ENCODE data around the gene VSTM1.
A peak's percentile ranks its signal among the peaks of the same experiment; 100 is the strongest.

The VSTM1 gene

GRCh38 chr19:54011507-54012211, 52.0 kb downstream of the VSTM1 start:
- DNase-seq (ENCODE audit: low spot score), result no peak

DNA sequence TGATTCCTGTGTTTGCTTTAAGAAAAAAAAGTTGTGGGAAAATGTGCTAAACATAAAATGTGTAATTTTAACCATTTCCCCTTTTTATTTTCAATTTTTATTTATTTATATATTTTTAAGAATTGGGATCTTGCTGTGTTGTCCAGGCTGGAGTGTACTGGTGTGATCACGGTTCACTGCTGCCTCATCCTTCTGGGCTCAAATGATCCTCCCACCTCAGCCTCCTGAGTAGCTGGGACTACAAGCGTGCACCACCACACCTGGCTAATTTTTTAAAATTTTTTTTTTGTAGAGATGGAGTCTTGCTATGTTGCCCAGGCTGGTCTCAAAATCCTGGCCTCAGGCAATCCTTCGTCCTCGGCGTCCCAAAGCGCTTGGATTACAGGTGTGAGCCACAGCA, 53.2 kb downstream of the VSTM1 start:
- DNase-seq (ENCODE audit: low spot score), result no peak

DNA sequence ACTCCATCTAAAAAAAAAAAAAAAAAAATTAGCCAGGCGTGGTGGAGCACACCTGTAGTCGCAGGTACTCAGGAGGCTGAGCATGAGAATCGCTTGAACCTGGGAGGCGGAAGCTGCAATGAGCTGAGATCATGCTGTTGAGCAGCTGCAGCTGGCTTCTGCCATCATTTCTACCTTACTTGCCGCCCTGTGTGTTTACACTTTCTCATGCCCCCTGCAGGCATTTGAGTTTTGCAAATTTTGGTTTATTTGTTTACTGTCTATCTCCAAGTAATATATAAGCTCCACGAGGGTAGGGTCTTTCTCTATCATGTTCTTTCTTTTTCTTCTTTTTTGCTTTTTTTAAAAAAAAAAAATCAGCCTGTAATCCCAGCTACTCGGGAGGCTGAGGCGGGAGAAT, 54.3 kb downstream of the VSTM1 start:
- no peak for DNase-seq (ENCODE audit: low spot score)

DNA sequence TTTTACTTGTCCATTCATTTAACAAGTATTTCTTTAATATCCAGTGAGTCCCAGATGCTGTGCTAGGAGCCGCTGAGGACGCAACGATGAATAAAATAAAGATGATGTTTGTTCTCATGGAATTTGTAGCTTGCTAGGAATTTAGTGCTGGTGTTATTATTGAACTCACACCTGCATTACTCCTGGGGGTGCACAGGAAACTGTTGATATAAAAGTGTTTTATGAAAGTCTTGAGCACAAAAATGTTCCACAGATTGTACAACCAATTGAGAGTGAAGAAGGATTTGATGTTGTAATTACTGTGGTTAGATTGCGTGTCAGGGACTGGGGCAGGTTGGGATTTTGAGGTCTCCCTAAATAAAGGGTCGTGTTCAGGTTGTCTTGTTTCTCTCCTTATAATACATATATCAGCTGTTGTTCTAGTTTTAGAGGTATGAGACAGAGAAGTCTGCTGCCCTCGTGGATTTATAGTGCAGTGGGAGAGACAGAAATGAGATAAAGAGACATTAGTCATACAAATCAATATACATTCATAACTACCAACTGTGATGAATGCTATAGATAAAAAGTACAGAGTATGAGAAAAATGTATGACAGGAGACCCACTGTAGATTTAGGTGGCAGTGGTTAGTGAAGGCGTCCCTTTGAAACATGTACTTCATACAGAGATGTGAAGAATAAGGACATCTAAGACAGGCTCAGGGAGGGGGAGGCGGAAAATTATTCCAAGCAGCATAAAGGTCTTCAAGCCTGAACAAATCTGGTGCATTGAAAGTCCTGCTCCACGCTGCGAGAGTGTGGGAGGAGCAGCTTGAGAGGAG, 61.0 kb downstream of the VSTM1 start:
- no peak for DNase-seq (ENCODE audit: low spot score)

- DNase-seq (ENCODE audit: low spot score), result no peak
Measured at GRCh38 chr19:54001496-54001895, 62.2 kb downstream of the VSTM1 start.

DNA sequence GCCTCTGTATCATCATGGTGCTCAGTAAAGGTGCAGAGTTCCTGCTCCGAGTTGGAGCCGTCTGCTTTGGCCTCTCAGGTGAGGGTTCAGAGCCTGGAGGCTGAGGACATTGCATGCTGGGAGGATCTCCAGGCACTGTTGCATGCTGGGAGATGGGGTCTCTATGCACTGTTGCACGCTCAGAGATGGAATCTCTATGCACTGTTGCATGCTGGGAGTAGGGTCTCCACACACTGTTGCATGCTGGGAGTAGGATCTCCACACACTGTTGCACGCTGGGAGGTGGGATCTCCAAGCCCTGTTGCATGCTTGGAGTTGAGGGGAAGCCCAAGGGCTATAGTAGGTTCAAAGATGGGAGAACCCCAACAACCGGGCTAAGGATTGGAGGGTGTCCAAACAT, 64.0 kb downstream of the VSTM1 start:
- DNase-seq (ENCODE audit: low spot score), result no peak

- no peak for DNase-seq (ENCODE audit: low spot score)
Measured at GRCh38 chr19:53998223-53998622, 65.5 kb downstream of the VSTM1 start.

GRCh38 chr19:53994811-53995210, 68.9 kb downstream of the VSTM1 start:
- no peak for DNase-seq (ENCODE audit: low spot score)

GRCh38 chr19:53993448-53993847, 70.2 kb downstream of the VSTM1 start:
- DNase-seq (ENCODE audit: low spot score), result no peak

- DNase-seq (ENCODE audit: low spot score), result no peak
Measured at GRCh38 chr19:53992815-53993214, 70.9 kb downstream of the VSTM1 start.

DNA sequence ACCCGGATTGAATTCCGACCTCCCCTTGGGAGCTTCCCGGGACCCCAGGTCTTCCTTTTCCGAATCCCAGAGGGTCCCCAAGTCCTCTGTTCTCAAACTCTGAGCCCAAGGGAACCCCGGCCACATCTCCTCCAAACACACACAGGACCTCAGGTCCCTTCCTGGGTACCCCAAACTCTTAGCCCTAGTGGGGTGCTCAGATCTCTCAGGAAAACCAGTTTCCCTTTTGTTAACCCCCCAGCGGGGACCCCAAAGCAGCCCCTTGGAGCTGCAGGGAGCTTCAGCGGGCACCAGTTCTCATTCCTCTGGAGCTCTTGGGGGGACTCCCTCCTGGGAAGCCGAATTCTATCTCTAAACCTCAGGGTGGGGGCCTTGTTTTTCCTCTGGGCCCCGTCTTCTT, 71.5 kb downstream of the VSTM1 start:
- no peak for DNase-seq (ENCODE audit: low spot score)

DNA sequence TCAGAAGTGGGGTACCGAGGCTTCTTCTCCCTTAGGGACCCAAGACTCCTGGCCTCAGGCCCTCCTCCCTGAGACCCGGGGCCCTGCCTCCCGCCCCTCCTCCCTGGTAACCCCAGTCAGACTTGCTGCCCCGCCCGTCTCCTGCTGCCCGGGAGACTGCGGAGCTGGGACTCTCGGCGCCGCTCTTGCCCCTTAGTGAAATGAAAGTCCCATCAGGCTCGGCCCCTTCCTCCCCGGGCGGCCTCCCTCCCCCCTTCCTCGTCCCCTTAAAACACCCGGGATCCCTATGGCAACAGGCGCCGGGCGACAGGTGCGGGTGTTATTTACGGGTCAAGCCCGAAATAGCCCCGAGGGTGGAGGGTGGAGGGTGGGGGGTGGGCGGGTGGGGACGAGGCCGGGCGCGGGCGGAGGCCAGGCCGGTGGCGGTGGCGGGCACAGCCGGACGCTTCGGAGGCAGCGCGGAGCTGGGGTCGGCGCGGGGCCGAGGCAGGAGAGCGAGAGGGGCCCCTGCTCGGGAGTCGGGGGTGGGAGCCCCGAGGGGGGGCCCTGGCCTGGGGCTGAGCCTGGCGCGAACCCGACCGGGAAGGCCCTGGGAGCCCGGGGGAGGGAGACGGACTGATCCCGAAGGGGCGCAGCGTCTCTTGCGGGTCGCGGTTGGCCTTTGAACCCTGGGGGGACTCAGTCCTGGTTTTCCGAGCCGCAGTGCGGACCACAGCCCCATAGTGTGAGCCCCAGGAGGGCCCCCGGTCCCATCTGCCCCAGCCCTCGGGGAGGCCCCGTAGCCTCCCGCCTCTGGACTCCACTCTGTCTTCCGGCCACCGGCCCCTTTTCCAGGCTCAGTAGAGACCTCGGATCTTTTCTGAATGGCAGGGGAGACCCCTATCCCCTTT, 72.2 kb downstream of the VSTM1 start, which contains the start of gene CACNG6:
TSS of gene CACNG6 (plus strand) at position 414 of the 890 bp plus-strand sequence. CDS start 1,241 bp downstream, outside the sequence.
- DNase-seq (ENCODE audit: low spot score), result peak; percentile 46
